ENCODE results near the gene TRIOBP.
A peak's percentile ranks its signal among the peaks of the same experiment; 100 is the strongest.
"Not testable (repeated sequence)": the region's sequence is repeated elsewhere in the genome, so short reads cannot be mapped to it uniquely, and the experiment has no call there.

TRIOBP gene

GRCh38 chr22:37686002-37686982, 10.6 kb upstream of the TRIOBP start, which contains the start of gene NOL12:
Gene NOL12, plus strand, starts transcription at chr22:37686343. Its CDS starts 50 bp downstream, at chr22:37686393.
- peak; percentile 43 to 50 for DNase-seq (ENCODE audit: extremely low read depth in 1 of 2, low read depth in 1 of 2)

DNA sequence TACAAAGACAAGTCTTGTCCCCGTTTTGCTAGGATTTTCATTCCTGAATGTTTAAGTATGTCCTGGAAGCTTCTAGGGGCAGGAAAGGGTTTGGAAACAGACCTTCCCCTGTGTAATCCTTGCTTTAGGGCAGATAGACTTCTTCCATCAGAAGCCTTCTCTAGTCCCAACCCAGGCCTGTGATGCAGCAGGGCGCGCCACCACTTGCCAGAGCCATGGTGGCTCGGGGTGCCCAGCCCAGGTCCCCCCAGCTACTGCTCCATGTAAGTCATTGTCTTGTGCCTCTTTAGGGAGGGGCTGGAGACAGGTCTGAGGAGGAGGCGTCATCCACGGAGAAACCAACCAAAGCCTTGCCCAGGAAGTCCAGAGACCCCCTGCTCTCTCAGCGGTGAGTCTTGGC, 6.4 kb upstream of the TRIOBP start:
- no peak for DNase-seq (ENCODE audit: extremely low read depth in 1 of 2, low read depth in 1 of 2)

DNA sequence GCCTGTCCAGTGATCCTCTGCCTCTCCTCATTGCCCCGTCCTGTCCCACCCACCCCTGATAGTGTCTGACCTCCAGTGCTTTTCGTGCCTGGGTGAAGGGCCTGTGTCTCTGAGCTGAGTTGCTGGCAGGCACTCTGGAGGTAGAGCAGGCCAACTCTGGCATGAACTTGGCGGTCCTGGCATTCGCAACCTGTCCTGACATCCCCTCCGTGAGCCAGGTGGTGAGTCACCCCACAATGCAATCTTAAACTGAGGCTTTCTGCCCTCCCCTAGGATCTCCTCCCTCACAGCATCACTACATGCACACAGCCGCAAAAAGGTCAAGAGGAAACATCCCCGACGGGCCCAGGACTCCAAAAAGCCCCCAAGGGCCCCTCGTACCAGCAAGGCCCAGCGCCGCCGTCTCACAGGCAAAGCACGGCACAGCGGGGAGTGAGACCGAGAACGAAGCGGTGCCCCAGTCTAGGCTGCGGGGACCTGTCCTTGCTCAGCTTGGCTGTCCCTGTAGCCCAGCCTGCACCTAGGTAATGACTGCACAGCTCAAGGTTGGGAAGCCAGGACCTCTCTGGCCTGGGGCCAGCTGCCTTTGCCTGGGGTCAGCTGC, 5.8 kb upstream of the TRIOBP start:
- DNase-seq (ENCODE audit: extremely low read depth in 1 of 2, low read depth in 1 of 2) = no peak

DNA sequence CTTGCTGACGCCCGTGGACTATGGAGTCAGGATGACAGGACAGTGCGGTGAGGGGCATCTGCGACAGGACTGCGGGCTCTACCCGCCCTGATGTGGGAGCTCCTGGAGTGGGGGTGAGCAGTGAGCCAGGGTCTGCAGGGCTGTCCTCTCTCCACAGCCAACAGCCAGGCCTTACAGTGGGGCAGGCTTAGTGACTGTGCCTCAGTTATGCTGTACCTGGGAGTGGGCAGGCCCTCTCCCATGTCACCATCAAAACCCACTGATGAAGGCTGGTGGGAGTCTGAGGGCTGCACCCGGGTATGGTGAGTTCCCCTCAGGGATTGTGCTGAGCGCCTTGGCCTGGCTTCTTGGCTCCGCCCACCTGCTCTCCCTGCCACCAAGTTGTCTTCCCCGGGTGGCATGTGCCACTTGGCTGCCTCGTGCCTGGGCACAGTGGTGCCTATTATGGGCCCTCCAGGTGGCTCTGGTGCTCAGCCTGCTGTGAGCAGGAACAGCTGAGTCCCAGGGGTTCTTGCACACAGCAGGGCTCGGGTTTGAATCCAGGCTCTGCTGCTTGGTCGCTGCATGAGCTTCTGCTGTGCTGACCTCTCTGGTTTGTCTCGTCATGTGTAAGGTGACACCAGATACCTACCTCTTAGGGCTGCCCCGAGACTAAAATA, 4.1 kb upstream of the TRIOBP start:
- no peak for DNase-seq (ENCODE audit: extremely low read depth in 1 of 2, low read depth in 1 of 2)

DNA sequence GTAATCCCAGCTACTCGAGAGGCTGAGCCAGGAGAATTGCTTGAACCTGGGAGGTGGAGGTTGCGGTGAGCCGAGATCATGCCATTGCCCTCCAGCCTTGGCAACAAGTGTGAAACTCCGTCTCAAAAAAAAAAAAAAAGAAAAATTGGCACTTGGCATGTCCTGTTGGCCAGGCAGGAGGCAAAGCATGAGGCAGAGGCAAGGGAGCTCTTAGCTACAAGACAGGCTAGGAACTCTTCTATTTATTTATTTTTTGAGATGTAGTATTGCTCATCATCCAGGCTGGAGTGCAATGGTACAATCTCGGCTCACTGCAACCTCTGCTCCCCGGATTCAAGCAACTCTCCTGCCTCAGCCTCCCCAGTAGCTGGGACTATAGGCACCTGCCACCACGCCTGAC, 2.7 kb upstream of the TRIOBP start:
- DNase-seq (ENCODE audit: extremely low read depth in 1 of 2, low read depth in 1 of 2) = not testable (repeated sequence)

DNA sequence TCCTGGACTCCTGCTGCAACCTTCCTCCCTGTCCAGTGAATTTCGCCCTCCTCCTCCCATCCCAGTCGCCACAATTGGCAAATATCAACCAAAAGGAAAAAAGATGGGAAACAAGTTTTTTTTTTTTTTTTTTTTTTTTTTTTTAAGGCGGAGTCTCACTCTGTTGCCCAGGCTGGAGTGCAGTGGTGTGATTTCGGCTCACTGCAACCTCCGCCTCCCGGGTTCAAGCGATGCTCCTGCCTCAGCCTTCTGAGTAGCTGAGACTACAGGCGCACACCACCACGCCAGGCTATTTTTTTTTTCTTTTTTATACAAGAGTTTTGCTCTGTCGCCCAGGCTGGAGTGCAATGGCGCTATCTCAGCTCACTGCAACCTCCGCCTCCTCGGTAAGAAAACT, 590 bp upstream of the TRIOBP start:
- not testable (repeated sequence) for DNase-seq (ENCODE audit: extremely low read depth in 1 of 2, low read depth in 1 of 2)

DNA sequence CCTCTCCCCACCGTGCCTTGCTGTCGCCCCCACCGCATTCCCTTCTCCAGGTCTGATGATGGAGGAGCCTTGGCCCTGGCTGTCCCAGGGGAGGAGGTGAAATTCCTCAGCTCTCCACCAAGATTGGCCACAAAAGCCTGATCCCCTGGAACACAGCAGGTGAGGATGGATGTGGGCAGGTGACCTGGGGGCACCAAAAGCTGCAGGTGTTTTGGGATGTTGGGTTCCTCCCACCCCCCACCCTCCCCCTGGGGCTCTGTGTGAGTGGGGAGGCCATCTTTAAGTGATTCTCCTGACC, 639 bp downstream of the TRIOBP start:
- DNase-seq (ENCODE audit: extremely low read depth in 1 of 2, low read depth in 1 of 2) = no peak

- DNase-seq (ENCODE audit: extremely low read depth in 1 of 2, low read depth in 1 of 2) = no peak
Measured at GRCh38 chr22:37701141-37701786, 4.4 kb downstream of the TRIOBP start.

DNA sequence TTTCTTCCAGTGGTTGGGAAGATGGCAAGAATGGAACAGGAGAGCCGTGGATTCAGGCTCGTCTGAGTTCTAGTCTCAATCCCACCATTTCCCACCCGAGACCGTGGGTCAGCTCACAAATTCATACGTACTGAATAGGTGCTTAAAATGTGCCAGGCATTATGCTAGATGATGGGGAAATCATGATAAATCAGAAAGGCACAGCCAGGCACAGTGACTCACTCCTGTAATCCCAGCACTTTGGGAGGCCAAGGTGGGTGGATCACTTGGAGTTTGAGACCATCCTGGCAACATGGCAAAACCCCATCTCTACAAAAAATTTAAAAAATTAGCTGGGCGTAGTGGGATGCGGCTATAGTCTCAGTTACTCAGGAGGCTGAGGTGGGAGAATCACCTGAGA, 7.1 kb downstream of the TRIOBP start:
- no peak for DNase-seq (ENCODE audit: extremely low read depth in 1 of 2, low read depth in 1 of 2)

DNA sequence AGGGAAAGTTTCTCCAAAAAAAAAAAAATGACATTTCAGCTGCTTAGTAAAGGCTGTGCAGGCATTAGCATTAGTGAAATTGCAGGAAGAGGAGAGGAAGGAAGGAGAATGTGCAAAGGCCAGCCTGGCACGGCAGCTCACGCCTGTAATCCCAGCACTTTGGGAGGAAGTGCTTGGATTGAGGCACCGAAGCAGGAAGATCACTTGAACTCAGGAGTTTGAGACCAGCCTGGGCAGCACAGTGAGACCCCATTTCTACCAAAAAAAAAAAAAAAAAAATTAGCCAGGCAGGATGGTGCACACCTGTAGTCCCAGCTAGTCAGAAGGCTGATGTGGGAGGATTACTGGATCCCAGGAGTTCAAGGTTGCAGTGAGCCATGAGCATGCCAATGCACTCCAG, 7.8 kb downstream of the TRIOBP start:
- no peak for DNase-seq (ENCODE audit: extremely low read depth in 1 of 2, low read depth in 1 of 2)

DNA sequence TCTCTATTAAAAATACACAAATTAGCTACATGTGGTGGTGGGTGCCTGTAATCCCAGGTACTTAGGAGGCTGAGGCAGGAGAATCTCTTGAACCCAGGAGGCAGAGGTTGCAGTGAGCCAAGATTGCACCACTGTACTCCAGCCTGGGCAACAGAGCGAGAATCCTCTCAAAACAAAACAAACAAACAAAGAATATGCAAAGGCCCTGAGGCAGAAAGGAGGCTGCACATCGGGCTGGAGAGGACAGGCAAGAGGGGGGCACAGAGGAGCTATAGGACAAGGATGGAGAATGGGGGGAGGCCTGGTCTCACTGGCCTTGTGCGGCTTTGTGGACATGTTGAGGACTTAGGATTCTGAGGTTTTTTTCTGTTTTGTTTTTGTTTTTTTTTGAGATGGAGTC, 8.4 kb downstream of the TRIOBP start:
- DNase-seq (ENCODE audit: extremely low read depth in 1 of 2, low read depth in 1 of 2) = no peak

DNA sequence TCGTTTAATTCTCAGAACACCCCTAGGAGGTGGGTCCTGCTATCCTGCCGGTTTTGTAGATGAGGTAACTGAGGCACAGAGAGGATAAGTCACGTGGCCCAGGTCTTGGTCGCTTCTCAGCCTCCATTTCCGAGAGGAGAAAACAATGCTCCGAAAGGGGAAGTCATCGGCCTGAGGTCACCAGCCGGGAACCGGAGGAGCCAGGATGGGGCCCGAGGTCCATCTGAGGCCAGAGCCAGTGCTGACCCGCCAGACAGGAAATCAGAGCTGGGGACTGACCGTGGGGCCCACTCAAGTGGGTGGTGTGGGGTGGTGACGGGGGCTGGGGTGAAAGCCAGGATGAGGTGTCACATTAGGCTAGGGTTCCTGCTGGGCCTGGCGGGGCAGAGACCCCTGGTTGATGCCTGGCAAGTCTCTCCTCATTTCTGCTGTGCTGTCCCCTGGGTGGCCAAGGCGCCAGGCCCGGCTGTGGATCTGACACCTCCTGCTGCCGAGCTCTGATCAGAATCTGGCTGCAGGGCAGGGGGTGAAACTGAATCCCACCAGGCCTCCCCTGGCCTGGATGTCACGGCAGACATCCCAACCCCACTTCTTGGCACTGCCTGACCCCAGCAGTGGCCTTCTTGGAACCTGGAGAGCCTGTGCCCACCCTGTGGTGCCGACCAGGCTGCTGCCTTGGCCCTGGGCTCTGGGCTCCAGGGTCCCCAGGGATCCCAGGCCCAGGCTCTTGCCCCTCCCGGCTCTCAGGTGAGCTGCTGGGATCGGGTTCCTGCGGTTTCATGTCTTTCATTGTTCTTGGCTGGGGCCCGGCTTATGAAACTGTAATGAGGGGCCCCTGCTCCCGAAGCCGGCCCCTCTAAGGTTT, 12.0 kb downstream of the TRIOBP start:
- no peak for DNase-seq (ENCODE audit: extremely low read depth in 1 of 2, low read depth in 1 of 2)

- DNase-seq (ENCODE audit: extremely low read depth in 1 of 2, low read depth in 1 of 2) = no peak
Measured at GRCh38 chr22:37709445-37709765, 12.6 kb downstream of the TRIOBP start.

DNA sequence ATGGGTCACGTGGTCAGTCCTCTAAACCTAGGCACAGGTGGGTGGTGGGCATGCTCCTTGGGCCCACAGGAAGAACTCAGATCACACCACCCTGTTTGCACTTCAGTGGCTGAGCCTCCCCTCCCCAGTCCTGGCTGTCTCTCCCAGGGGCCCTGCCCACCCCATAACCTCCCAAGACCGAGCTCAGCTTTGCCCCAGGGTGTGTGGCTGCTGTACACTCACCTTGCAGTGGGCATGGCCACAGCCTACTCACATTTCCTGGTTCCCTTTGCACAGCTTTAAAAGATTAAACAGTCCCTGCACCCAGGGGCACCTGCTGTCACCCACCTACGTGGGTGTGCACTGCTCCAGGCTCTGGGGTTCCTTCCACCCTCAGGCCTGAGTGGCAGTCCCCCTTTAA, 13.8 kb downstream of the TRIOBP start:
- no peak for DNase-seq (ENCODE audit: extremely low read depth in 1 of 2, low read depth in 1 of 2)

GRCh38 chr22:37711490-37711889, 14.6 kb downstream of the TRIOBP start:
- no peak for DNase-seq (ENCODE audit: extremely low read depth in 1 of 2, low read depth in 1 of 2)

DNA sequence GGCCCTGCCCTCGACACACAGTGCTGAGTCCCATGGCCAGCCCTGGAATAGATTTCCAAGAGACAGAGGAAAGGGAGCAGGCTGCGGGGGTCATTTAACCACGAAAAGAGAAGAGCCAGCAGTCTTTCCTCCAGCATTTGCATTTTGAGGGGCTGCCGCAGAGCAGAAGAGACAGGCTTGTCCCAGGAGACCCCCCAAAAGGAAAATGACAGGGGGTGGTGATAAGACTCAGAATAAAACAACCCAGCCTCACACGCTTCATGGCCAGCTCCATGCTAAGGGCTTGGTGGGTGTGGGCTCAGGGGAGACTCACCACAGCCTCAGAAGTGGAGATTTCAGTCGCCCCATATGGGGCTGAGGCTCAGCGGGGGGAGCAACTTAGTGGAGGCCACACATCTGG, 16.9 kb downstream of the TRIOBP start:
- DNase-seq (ENCODE audit: extremely low read depth in 1 of 2, low read depth in 1 of 2) = no peak

- no peak for DNase-seq (ENCODE audit: extremely low read depth in 1 of 2, low read depth in 1 of 2)
Measured at GRCh38 chr22:37714634-37715033, 17.8 kb downstream of the TRIOBP start.

DNA sequence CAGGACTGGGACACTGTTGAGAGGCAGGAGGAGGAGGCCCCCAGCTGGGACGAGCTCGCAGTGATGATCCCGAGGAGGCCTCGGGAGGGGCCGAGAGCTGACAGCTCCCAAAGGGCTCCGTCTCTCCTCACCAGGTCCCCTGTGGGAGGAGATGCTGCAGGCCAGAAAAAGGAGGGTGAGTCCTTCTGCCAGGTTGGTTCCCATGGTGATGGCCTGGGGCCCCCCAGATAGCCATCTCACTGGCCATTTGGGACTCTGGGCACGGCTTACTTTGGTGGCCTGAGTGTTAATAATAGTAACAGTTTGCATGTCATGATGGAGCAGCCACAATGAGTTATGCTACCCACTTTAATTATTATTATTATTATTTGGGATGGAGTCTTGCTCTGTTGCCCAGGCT, 18.9 kb downstream of the TRIOBP start:
- no peak for DNase-seq (ENCODE audit: extremely low read depth in 1 of 2, low read depth in 1 of 2)

DNA sequence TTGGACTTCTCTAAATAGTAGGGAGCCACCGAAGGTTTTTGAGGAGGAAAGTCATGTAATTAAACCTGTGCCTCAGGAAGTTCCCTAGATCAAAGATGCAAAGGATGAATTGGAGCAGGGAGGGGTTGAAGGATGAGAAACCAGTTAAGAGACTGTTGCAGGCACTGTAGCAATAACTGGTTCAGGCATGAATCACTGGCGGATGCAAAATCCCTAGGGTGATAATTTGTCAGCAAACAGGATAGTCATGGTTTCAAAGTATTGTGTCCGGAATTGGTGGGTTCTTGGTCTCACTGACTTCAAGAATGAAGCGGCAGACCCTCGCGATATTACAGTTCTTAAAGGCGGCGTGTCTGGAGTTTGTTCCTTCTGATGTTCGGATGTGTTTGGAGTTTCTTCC, 19.9 kb downstream of the TRIOBP start:
- no peak for DNase-seq (ENCODE audit: extremely low read depth in 1 of 2, low read depth in 1 of 2)

- not testable (repeated sequence) for DNase-seq (ENCODE audit: extremely low read depth in 1 of 2, low read depth in 1 of 2)
Measured at GRCh38 chr22:37717235-37717634, 20.4 kb downstream of the TRIOBP start.

Measured in stimulated activated CD8-positive, alpha-beta memory T cell treated with anti-CD3 and anti-CD28 coated beads, Interleukin-7, amount 100 ng/mL, for 48 hours (primary cell).